CD4-positive, alpha-beta memory T cell (primary cell): ENCODE data around the gene FN3KRP. TPM values are rescaled to one million over a fixed set of nuclear protein-coding genes. Genes with fewer than 3 reads are reported as not detected.

ENCODE experiments used
- CTCF ChIA-PET: fragments of 350-600 bp; sonication (Branson Sonifier 250); formaldehyde crosslinking; loops from one replicate; lab custom pipeline; 2021; ENCODE audit warnings: inconsistent platforms; ENCODE audit not compliant: partially characterized antibody; lab: Charles Lee
- POLR2A ChIA-PET: fragments of 350-600 bp; sonication (Branson Sonifier 250); formaldehyde crosslinking; loops from one replicate; lab custom pipeline; 2021; ENCODE audit not compliant: partially characterized antibody; lab: Charles Lee
- DNase-seq, 5 donors: peaks; one replicate each; pipeline versions ENCODE4 v3.0.0 to v3.0.0-alpha.2; 2020 to 2022; ENCODE audit warnings: mixed read lengths in 1 of 5
- H3K27ac ChIP-seq: one replicate; pipeline ENCODE4 v1.7.0; 2013; ENCODE audit warnings: low read depth, low read length
- H3K27me3 ChIP-seq: 2 replicates; pipeline ENCODE4 v1.7.0; 2013; ENCODE audit warnings: mild to moderate bottlenecking, low read length, moderate library complexity; ENCODE audit not compliant: insufficient read depth
- H3K36me3 ChIP-seq: 2 replicates; pipeline ENCODE4 v1.7.0; 2013; ENCODE audit warnings: mild to moderate bottlenecking, low read length, moderate library complexity; ENCODE audit not compliant: insufficient read depth
- H3K4me1 ChIP-seq: 2 replicates; pipeline ENCODE4 v1.7.0; 2013; ENCODE audit warnings: mild to moderate bottlenecking, low read length, moderate library complexity; ENCODE audit not compliant: insufficient read depth
- H3K4me3 ChIP-seq, 2 donors: one replicate each; pipeline ENCODE4 v1.7.0; 2013; ENCODE audit warnings: low read length in 2 of 2, mild to moderate bottlenecking in 1 of 2
- H3K9me3 ChIP-seq, 2 donors: one replicate each; pipeline ENCODE4 v1.7.0; 2013; ENCODE audit warnings: low read length in 2 of 2, control low read depth in 1 of 2; ENCODE audit not compliant: control insufficient read depth in 1 of 2
- H3K27ac Mint-ChIP-seq, 7 donors: one replicate each; pipeline ENCODE4 v1.8.0; 2020 to 2021; ENCODE audit warnings: mixed read lengths in 7 of 7, mild to moderate bottlenecking in 6 of 7, inconsistent platforms in 3 of 7, moderate library complexity in 3 of 7
- H3K27me3 Mint-ChIP-seq, 2 donors: one replicate each; pipeline ENCODE4 v1.8.0; 2020 to 2021; ENCODE audit warnings: mixed read lengths in 2 of 2
- H3K36me3 Mint-ChIP-seq, 2 donors: one replicate each; pipeline ENCODE4 v1.8.0; 2020 to 2021; ENCODE audit warnings: mixed read lengths in 2 of 2, inconsistent platforms in 1 of 2, mild to moderate bottlenecking in 1 of 2
- H3K4me1 Mint-ChIP-seq, 4 donors: one replicate each; pipeline ENCODE4 v1.8.0; 2020 to 2021; ENCODE audit warnings: mixed read lengths in 4 of 4, mild to moderate bottlenecking in 1 of 4
- H3K4me3 Mint-ChIP-seq, 8 donors: one replicate each; pipeline ENCODE4 v1.8.0; 2020 to 2021; ENCODE audit warnings: mixed read lengths in 8 of 8, mild to moderate bottlenecking in 7 of 8, moderate library complexity in 6 of 8, inconsistent platforms in 3 of 8
- H3K9me3 Mint-ChIP-seq, 8 donors: one replicate each; pipeline ENCODE4 v1.8.0; 2020 to 2021; ENCODE audit warnings: mixed read lengths in 8 of 8, mild to moderate bottlenecking in 5 of 8, inconsistent platforms in 3 of 8, moderate library complexity in 1 of 8
- intact Hi-C: fragments of 100-400 bp; cut with micrococcal nuclease; formaldehyde crosslinking; loops from one replicate; pipeline ENCODE4 v1.15.1; 2023
- polyA plus RNA-seq, 2 donors: library from polyadenylated mRNA; unstranded; fragments of 300-500 nt; fragmentation: Illumina TruSeq; gene quantifications; one replicate each; pipeline ENCODE4 v1.2.3, GENCODE V29; 2021
- total RNA-seq, 2 experiments: library from RNA; stranded (reverse); gene quantifications; one replicate each; pipeline ENCODE4 v1.2.3, GENCODE V29; 2021

FN3KRP gene
- total and polyA plus RNA-seq, 4 experiments from 2014 or later, result 24.6 to 65.2 (median 37.1) TPM

GRCh38 chr17:82703036-82703745, 13.3 kb upstream of the FN3KRP start:
- Mint-ChIP-seq H3K9me3 (no peaks in the 10 kb centered on the region), H3K4me3 (no peak overlapping the region), H3K27me3 (no peaks in the 10 kb centered on the region), H3K4me1 (peaks cover 4 to 7% (median 5%) of the 10 kb centered on the region in 4 donors), H3K27ac (no peak overlapping the region), H3K36me3 (peaks cover 0 to 2% of the 10 kb centered on the region in 2 donors)
- H3K36me3 ChIP-seq, result no peaks in the 10 kb centered on the region
- no peak for DNase-seq
- intact Hi-C loops, result no loop called here
- H3K9me3 ChIP-seq, result no peaks in the 10 kb centered on the region
- POLR2A ChIA-PET, result no interaction called here
- no peak overlapping the region for H3K27ac ChIP-seq
- CTCF ChIA-PET, result no interaction called here
- no peaks in the 10 kb centered on the region for H3K27me3 ChIP-seq
- peaks cover 5% of the 10 kb centered on the region for H3K4me1 ChIP-seq
- H3K4me3 ChIP-seq, result no peak overlapping the region

- Mint-ChIP-seq H3K4me3 (no peak overlapping the region), H3K27ac (no peak overlapping the region), H3K27me3 (no peaks in the 10 kb centered on the region), H3K9me3 (no peaks in the 10 kb centered on the region), H3K36me3 (no peaks in the 10 kb centered on the region), H3K4me1 (peaks cover 0 to 5% (median 3%) of the 10 kb centered on the region in 4 donors)
- Histone ChIP-seq H3K9me3 (no peaks in the 10 kb centered on the region), H3K4me1 (peaks cover 2% of the 10 kb centered on the region), H3K27me3 (no peaks in the 10 kb centered on the region), H3K27ac (no peak overlapping the region), H3K4me3 (no peak overlapping the region), H3K36me3 (no peaks in the 10 kb centered on the region)
- intact Hi-C loops, result no loop called here
- DNase-seq, result no peak
- CTCF ChIA-PET, result no interaction called here
- POLR2A ChIA-PET, result no interaction called here
Observed at GRCh38 chr17:82703935-82704865, 12.3 kb upstream of the FN3KRP start.

- no peaks in the 10 kb centered on the region for H3K27me3 Mint-ChIP-seq
- Histone ChIP-seq H3K9me3 (no peaks in the 10 kb centered on the region), H3K36me3 (no peaks in the 10 kb centered on the region), H3K4me3 (no peak overlapping the region), H3K4me1 (no peaks in the 10 kb centered on the region), H3K27me3 (no peaks in the 10 kb centered on the region), H3K27ac (no peak overlapping the region)
- H3K36me3 Mint-ChIP-seq, result no peaks in the 10 kb centered on the region
- no peaks in the 10 kb centered on the region for H3K4me1 Mint-ChIP-seq
- POLR2A ChIA-PET, result no interaction called here
- no peak overlapping the region for H3K4me3 Mint-ChIP-seq
- CTCF ChIA-PET, result no interaction called here
- H3K9me3 Mint-ChIP-seq, result no peaks in the 10 kb centered on the region
- no peak for DNase-seq
- intact Hi-C loops, result no loop called here
- H3K27ac Mint-ChIP-seq, result no peak overlapping the region
Observed at GRCh38 chr17:82704886-82705285, 11.6 kb upstream of the FN3KRP start.

GRCh38 chr17:82705756-82706155, 10.8 kb upstream of the FN3KRP start:
- no peaks in the 10 kb centered on the region for H3K9me3 Mint-ChIP-seq
- no peak overlapping the region for H3K4me3 Mint-ChIP-seq
- POLR2A ChIA-PET, result no interaction called here
- H3K27me3 Mint-ChIP-seq, result no peaks in the 10 kb centered on the region
- Histone ChIP-seq H3K27me3 (no peaks in the 10 kb centered on the region), H3K36me3 (no peaks in the 10 kb centered on the region), H3K9me3 (no peaks in the 10 kb centered on the region), H3K4me3 (no peak overlapping the region), H3K4me1 (no peaks in the 10 kb centered on the region), H3K27ac (no peak overlapping the region)
- intact Hi-C loops, result no loop called here
- no peaks in the 10 kb centered on the region for H3K36me3 Mint-ChIP-seq
- no peaks in the 10 kb centered on the region for H3K4me1 Mint-ChIP-seq
- no peak for DNase-seq
- CTCF ChIA-PET, result no interaction called here
- H3K27ac Mint-ChIP-seq, result no peak overlapping the region

GRCh38 chr17:82709024-82709675, 7.4 kb upstream of the FN3KRP start:
- ChIA-PET CTCF (no interaction called here), POLR2A (no interaction called here)
- H3K4me1 ChIP-seq, result no peaks in the 10 kb centered on the region
- H3K27ac Mint-ChIP-seq, result no peak overlapping the region
- H3K27me3 Mint-ChIP-seq, result peaks cover 0 to 1% of the 10 kb centered on the region in 2 donors
- H3K4me3 Mint-ChIP-seq, result no peak overlapping the region
- H3K9me3 Mint-ChIP-seq, result no peaks in the 10 kb centered on the region
- H3K36me3 ChIP-seq, result no peaks in the 10 kb centered on the region
- H3K27ac ChIP-seq, result no peak overlapping the region
- H3K36me3 Mint-ChIP-seq, result no peaks in the 10 kb centered on the region
- H3K4me1 Mint-ChIP-seq, result peaks cover 0 to 7% (median under 1%) of the 10 kb centered on the region in 4 donors
- no peak overlapping the region for H3K4me3 ChIP-seq
- H3K9me3 ChIP-seq, result no peaks in the 10 kb centered on the region
- intact Hi-C loops, result no loop called here
- H3K27me3 ChIP-seq, result no peaks in the 10 kb centered on the region
- DNase-seq, result no peak

GRCh38 chr17:82709676-82710498, 6.6 kb upstream of the FN3KRP start:
- Mint-ChIP-seq H3K27ac (no peak overlapping the region), H3K4me1 (peaks cover 0 to 7% (median under 1%) of the 10 kb centered on the region in 4 donors), H3K27me3 (peaks cover 0 to 1% of the 10 kb centered on the region in 2 donors), H3K4me3 (no peak overlapping the region), H3K36me3 (no peaks in the 10 kb centered on the region), H3K9me3 (no peaks in the 10 kb centered on the region)
- no peak for DNase-seq
- ChIA-PET CTCF (no interaction called here), POLR2A (no interaction called here)
- Histone ChIP-seq H3K27ac (no peak overlapping the region), H3K27me3 (no peaks in the 10 kb centered on the region), H3K36me3 (no peaks in the 10 kb centered on the region), H3K9me3 (no peaks in the 10 kb centered on the region), H3K4me3 (no peak overlapping the region), H3K4me1 (no peaks in the 10 kb centered on the region)
- intact Hi-C loops, result no loop called here
